GM04504 (cell line): ENCODE measurements around the gene GSK3B.

ENCODE experiments used
- DNase-seq: peaks from one replicate; pipeline ENCODE4 v3.0.0-alpha.2; 2012; ENCODE audit warnings: low read depth

Gene GSK3B

GRCh38 chr3:119779731-119780383 lies 314.4 kb downstream of the GSK3B start:
- no peak for DNase-seq

DNA sequence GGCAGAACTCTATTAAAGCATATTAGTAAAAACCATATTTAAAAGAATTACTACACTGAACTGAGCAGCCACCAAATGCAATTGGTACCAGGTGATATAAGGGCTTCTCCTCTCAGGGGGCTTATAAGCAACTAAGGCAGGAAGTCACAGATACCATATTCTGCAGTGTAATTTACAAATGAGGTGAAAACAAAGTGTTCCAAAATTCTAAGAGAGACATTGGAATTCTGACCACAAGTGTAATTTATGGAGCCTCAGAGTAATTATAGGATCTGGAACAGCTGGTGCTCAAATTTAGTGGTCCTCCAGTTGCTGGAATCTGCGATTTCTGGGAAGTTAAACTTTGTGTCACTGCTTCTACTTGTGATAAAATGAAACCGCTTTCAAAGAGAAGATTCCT lies 315.4 kb downstream of the GSK3B start:
- DNase-seq, result no peak

- no peak for DNase-seq
These were observed 316.1 kb downstream of the GSK3B start for GRCh38 chr3:119778176-119778575.

DNA sequence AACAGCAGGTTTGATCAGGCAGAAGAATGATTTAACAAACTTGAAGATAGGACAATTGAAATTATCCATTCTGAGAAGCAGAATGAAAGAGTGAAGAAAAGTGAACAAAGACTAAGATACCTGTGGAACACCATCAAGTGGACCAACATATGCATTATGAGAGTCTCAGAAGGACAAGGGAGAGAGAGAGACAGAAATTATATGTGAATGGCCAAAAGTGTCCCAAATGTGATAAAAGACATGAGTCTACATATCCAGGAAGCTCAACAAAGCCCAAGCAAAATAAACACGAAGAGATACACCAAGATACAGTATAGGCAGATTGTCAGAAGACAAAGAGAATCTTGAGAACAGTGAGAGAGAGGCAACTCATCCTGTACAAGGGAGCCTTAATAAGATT lies 317.9 kb downstream of the GSK3B start:
- no peak for DNase-seq

DNA sequence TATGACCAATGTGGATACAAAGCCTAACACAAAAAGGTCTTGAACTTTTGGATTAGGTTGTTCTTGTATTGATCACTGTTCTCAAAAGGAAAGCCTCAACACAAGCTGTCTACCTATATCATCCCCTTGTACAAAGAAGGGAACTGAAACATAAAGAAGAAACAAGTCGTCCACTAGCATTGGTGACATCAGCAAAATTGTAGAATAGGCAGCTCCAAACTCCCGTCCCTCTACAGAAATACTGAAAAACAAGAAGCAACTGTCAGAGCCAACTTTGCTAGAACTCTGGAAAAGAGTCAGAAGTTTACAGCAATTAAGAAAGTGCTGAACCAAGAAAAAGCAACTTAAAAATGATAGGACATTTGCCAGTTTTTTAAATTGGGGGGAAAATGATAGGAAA lies 319.8 kb downstream of the GSK3B start:
- no peak for DNase-seq
